Brain microvascular endothelial cell (primary cell): ENCODE data around the gene CEP41.

Experiments
- DNase-seq: peaks from one replicate; pipeline ENCODE4 v3.0.0-alpha.2; 2020
- H3K27ac ChIP-seq: fragments of 250-450 bp; sonication (Bioruptor Pico); 2 replicates; pipeline ENCODE4 v1.5.1; 2020; ENCODE audit warnings: mild to moderate bottlenecking, moderate library complexity
- H3K27me3 ChIP-seq: fragments of 250-450 bp; sonication (Bioruptor Pico); replicated peaks from 2 replicates; pipeline ENCODE4 v1.5.1; 2020; ENCODE audit warnings: mild to moderate bottlenecking
- H3K36me3 ChIP-seq: fragments of 250-450 bp; sonication (Bioruptor Pico); replicated peaks from 2 replicates; pipeline ENCODE4 v1.5.1; 2020; ENCODE audit warnings: mild to moderate bottlenecking
- H3K4me3 ChIP-seq: 2 replicates; pipeline ENCODE4 v1.5.1; 2011; ENCODE audit warnings: low read depth, mild to moderate bottlenecking, control low read depth, low read length, moderate library complexity
- in situ Hi-C: cut with HindIII; loops from 2 replicates; pipeline ENCODE4 v1.10.0; 2017; ENCODE audit warnings: low sequenced_read_pairs, low pct_ligation_motif_present
- TF ChIP-seq, protein P1 (sequence below): IDR thresholded peaks from 2 replicates; pipeline ENCODE4 v1.5.1; 2011; ENCODE audit warnings: low read depth, mild to moderate bottlenecking, moderate library complexity, low read length, control low read depth, inconsistent platforms; ENCODE audit errors: missing control alignments

The CEP41 gene

GRCh38 chr7:130409067-130409711 lies 31.6 kb downstream of the CEP41 start:
- no peak for DNase-seq
- H3K27me3 ChIP-seq: no peaks in the 10 kb centered on the region
- no peak overlapping the region for H3K4me3 ChIP-seq
- no peaks in the 10 kb centered on the region for H3K36me3 ChIP-seq
- TF ChIP-seq, protein P1, sequence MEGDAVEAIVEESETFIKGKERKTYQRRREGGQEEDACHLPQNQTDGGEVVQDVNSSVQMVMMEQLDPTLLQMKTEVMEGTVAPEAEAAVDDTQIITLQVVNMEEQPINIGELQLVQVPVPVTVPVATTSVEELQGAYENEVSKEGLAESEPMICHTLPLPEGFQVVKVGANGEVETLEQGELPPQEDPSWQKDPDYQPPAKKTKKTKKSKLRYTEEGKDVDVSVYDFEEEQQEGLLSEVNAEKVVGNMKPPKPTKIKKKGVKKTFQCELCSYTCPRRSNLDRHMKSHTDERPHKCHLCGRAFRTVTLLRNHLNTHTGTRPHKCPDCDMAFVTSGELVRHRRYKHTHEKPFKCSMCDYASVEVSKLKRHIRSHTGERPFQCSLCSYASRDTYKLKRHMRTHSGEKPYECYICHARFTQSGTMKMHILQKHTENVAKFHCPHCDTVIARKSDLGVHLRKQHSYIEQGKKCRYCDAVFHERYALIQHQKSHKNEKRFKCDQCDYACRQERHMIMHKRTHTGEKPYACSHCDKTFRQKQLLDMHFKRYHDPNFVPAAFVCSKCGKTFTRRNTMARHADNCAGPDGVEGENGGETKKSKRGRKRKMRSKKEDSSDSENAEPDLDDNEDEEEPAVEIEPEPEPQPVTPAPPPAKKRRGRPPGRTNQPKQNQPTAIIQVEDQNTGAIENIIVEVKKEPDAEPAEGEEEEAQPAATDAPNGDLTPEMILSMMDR: no peak
- no peak overlapping the region for H3K27ac ChIP-seq
- in situ Hi-C loops: no loop called here

- Histone ChIP-seq H3K27me3 (no peaks in the 10 kb centered on the region), H3K36me3 (peaks cover 3% of the 10 kb centered on the region), H3K4me3 (no peak overlapping the region), H3K27ac (no peak overlapping the region)
- in situ Hi-C loops: no loop called here
- no peak for DNase-seq
- TF ChIP-seq, protein P1: no peak
Observed at GRCh38 chr7:130405003-130405402, 35.8 kb downstream of the CEP41 start.

DNA sequence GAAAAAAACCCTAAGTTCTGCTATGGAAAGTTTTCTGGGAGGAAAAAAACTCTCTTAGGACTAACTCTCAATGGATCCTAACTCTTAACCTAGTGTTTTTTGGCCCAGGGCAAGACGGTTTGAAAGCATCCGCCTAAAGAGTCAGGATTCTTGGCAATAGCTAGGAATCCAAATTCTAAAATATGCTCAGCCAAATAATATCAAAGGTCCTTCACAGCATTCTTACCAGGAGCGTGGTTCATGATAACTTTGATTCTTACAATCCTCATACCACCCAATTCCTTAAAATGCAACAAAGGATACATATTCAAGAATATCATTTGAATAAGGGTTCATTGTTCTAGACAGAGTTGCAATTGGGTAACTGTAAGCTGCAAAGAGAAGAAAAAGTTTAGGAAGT lies 39.2 kb downstream of the CEP41 start:
- in situ Hi-C loops: no loop called here
- no peak for DNase-seq
- Histone ChIP-seq H3K4me3 (no peak overlapping the region), H3K27ac (no peak overlapping the region), H3K36me3 (peaks cover 3% of the 10 kb centered on the region), H3K27me3 (no peaks in the 10 kb centered on the region)
- TF ChIP-seq, protein P1: no peak

GRCh38 chr7:130401101-130401500 lies 39.7 kb downstream of the CEP41 start:
- Histone ChIP-seq H3K4me3 (no peak overlapping the region), H3K27me3 (no peaks in the 10 kb centered on the region), H3K36me3 (peaks cover 3% of the 10 kb centered on the region), H3K27ac (no peak overlapping the region)
- no peak for DNase-seq
- in situ Hi-C loops: no loop called here
- TF ChIP-seq, protein P1: no peak

DNA sequence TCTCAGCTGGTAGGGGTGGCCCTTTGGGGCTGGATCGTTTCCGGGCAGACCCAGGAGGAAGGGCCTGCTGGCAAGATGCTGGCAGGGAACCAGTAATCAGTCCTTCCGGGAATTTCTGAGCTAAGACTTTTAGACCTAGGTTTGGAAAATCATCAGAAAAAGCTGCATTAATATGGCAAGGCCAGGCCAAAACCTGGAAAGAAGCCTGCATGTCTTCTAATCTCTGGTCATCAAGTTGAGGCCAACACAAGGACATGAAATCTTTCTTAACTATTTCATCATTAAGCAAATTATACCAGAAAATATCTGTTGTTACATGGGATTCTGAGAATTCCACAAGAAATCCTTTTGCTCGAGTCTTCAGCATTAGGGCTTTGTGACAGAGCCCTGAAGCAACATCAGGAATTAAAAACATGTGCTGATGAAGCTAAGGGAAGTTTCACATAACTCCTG lies 40.7 kb downstream of the CEP41 start:
- Histone ChIP-seq H3K27ac (no peak overlapping the region), H3K4me3 (no peak overlapping the region), H3K27me3 (no peaks in the 10 kb centered on the region), H3K36me3 (peaks cover 3% of the 10 kb centered on the region)
- TF ChIP-seq, protein P1: no peak
- in situ Hi-C loops: no loop called here
- DNase-seq: no peak

DNA sequence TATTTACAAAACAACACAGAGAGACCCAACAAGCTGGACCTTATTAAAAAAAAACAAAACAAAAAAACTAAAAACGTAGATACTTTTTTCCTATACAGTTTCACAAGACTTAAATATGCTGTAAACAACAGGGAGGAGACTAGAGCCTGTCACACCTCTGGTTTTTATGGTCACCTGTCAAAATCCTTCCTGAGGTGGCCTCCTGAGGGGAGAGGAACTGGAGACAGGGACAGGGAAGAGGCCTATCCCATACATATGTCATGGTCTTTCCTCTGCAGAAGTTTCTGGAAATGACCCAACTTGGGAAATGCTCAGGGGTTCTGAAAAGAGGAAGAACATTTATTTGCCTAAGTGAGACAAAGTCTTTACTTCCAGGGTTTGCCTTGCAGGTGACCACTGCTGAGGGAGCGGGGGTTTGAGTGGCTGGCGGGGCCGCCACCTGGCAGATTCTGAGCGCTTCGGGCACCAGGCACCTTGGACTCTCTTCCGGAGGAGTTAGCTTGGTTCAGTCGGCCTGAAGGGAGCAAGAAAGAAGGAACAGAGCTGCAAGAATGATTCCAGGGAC lies 42.2 kb downstream of the CEP41 start:
- H3K27ac ChIP-seq: no peak overlapping the region
- no peaks in the 10 kb centered on the region for H3K27me3 ChIP-seq
- H3K4me3 ChIP-seq: no peak overlapping the region
- TF ChIP-seq, protein P1: no peak
- in situ Hi-C loops: no loop called here
- H3K36me3 ChIP-seq: peaks cover 3% of the 10 kb centered on the region
- DNase-seq: no peak
